Caco-2 (cell line): ENCODE data around the gene LRRD1. TPM values are rescaled to one million over a fixed set of nuclear protein-coding genes. Genes with fewer than 3 reads are reported as not detected.

Experiments
- BruUV-seq: library from RNA; stranded (reverse); fragments of 400-500 nt; replicated peaks from 2 replicates; lab custom pipeline; 2021; lab: Mats Ljungman, UMichigan
- CTCF ChIA-PET: fragments of 300-600 bp; sonication (Branson Sonifier 250); formaldehyde crosslinking; loops from one replicate; lab custom pipeline; 2022; ENCODE audit warnings: antibody characterized with exemption; lab: Charles Lee
- POLR2A ChIA-PET: fragments of 300-600 bp; sonication (Branson Sonifier 250); formaldehyde crosslinking; loops from one replicate; lab custom pipeline; 2022; ENCODE audit warnings: antibody characterized with exemption; lab: Charles Lee
- DNase-seq, 2 experiments: peaks; one replicate each; pipeline versions ENCODE4 v3.0.0 to v3.0.0-alpha.2; 2020 to 2022
- H3K27me3 ChIP-seq: replicated peaks from 2 replicates; pipeline ENCODE4 v1.6.0; 2011; ENCODE audit warnings: low read length; ENCODE audit not compliant: control insufficient read depth, insufficient read depth
- H3K36me3 ChIP-seq: 2 replicates; pipeline ENCODE4 v1.5.1; 2011; ENCODE audit warnings: low read length; ENCODE audit not compliant: control insufficient read depth, insufficient read depth
- H3K4me1 ChIP-seq: fragments of 250-450 bp; sonication (Bioruptor Pico); 2 replicates; pipeline ENCODE4 v1.5.1; 2020; ENCODE audit warnings: mild to moderate bottlenecking
- H3K4me3 ChIP-seq: 2 replicates; pipeline ENCODE4 v1.5.1; 2011; ENCODE audit warnings: low read depth, mild to moderate bottlenecking, control low read depth, low read length
- H3K9me3 ChIP-seq: fragments of 250-450 bp; sonication (Bioruptor Pico); 2 replicates; pipeline ENCODE4 v1.5.1; 2020; ENCODE audit warnings: mild to moderate bottlenecking, moderate library complexity
- H3K27ac Mint-ChIP-seq: one replicate; pipeline ENCODE4 v1.8.0; 2022; ENCODE audit warnings: mixed read lengths; ENCODE audit not compliant: unreplicated experiment
- H3K27me3 Mint-ChIP-seq: one replicate; pipeline ENCODE4 v1.8.0; 2022; ENCODE audit warnings: mixed read lengths; ENCODE audit not compliant: insufficient read depth, unreplicated experiment
- H3K36me3 Mint-ChIP-seq: one replicate; pipeline ENCODE4 v1.8.0; 2022; ENCODE audit warnings: mild to moderate bottlenecking, mixed read lengths; ENCODE audit not compliant: insufficient read depth, unreplicated experiment
- H3K4me1 Mint-ChIP-seq: one replicate; pipeline ENCODE4 v1.8.0; 2022; ENCODE audit warnings: low read depth, mixed read lengths; ENCODE audit not compliant: unreplicated experiment
- H3K4me3 Mint-ChIP-seq: one replicate; pipeline ENCODE4 v1.8.0; 2022; ENCODE audit warnings: mild to moderate bottlenecking, moderate library complexity, mixed read lengths; ENCODE audit not compliant: unreplicated experiment
- H3K9me3 Mint-ChIP-seq: one replicate; pipeline ENCODE4 v1.8.0; 2022; ENCODE audit warnings: mixed read lengths; ENCODE audit not compliant: unreplicated experiment
- CTCF ChIP-seq, 2 experiments: fragments of 200-600 bp in 1 of 2; IDR thresholded peaks; 1 replicate in 1 of 2; 2 replicates in 1 of 2; pipeline versions ENCODE4 v1.5.1 to v1.8.0; 2011 to 2022; ENCODE audit warnings: antibody characterized with exemption in 1 of 2, control low read depth in 1 of 2, inconsistent platforms in 1 of 2, low read depth in 1 of 2, low read length in 1 of 2, mild to moderate bottlenecking in 1 of 2, moderate library complexity in 1 of 2; ENCODE audit not compliant: insufficient read depth in 1 of 2, severe bottlenecking in 1 of 2, unreplicated experiment in 1 of 2
- intact Hi-C: fragments of 100-400 bp; cut with micrococcal nuclease; formaldehyde crosslinking; loops from one replicate; pipeline ENCODE4 v1.10.0; 2022; ENCODE audit not compliant: unreplicated experiment
- total RNA-seq: library from RNA; stranded (reverse); gene quantifications from 2 replicates; pipeline ENCODE4 v1.2.3, GENCODE V29; 2022

The LRRD1 gene
- total RNA-seq, 1 experiment from 2014 or later: not detected

- intact Hi-C loops: no loop called here
- BruUV-seq: no TSS peak
- POLR2A ChIA-PET: no interaction called here
- peaks cover 86% of the 10 kb centered on the region for H3K36me3 Mint-ChIP-seq
- H3K9me3 Mint-ChIP-seq: no peaks in the 10 kb centered on the region
- H3K4me1 Mint-ChIP-seq: peaks cover 10% of the 10 kb centered on the region
- Histone ChIP-seq H3K36me3 (no peaks in the 10 kb centered on the region), H3K4me1 (no peaks in the 10 kb centered on the region), H3K27me3 (no peaks in the 10 kb centered on the region), H3K9me3 (no peaks in the 10 kb centered on the region), H3K4me3 (no peak overlapping the region)
- no peak for DNase-seq
- H3K27me3 Mint-ChIP-seq: no peaks in the 10 kb centered on the region
- no peak overlapping the region for H3K27ac Mint-ChIP-seq
- H3K4me3 Mint-ChIP-seq: no peak overlapping the region
- no peak for TF ChIP-seq CTCF (IDR thresholded peaks at IDR 0.05; ENCODE audit: insufficient read depth in 1 of 2, low read depth in 1 of 2, low read length in 1 of 2, severe bottlenecking in 1 of 2, unreplicated experiment in 1 of 2)
- CTCF ChIA-PET: no interaction called here
Observed at GRCh38 chr7:92116949-92117348, 62.0 kb downstream of the LRRD1 start.

GRCh38 chr7:92115821-92116220 lies 63.1 kb downstream of the LRRD1 start:
- Histone ChIP-seq H3K4me3 (no peak overlapping the region), H3K4me1 (no peaks in the 10 kb centered on the region), H3K36me3 (no peaks in the 10 kb centered on the region), H3K27me3 (no peaks in the 10 kb centered on the region), H3K9me3 (no peaks in the 10 kb centered on the region)
- H3K4me1 Mint-ChIP-seq: peaks cover 10% of the 10 kb centered on the region
- intact Hi-C loops: no loop called here
- no peak overlapping the region for H3K4me3 Mint-ChIP-seq
- ChIA-PET CTCF (no interaction called here), POLR2A (no interaction called here)
- H3K27me3 Mint-ChIP-seq: no peaks in the 10 kb centered on the region
- peaks cover 86% of the 10 kb centered on the region for H3K36me3 Mint-ChIP-seq
- no peaks in the 10 kb centered on the region for H3K9me3 Mint-ChIP-seq
- no peak for TF ChIP-seq CTCF (IDR thresholded peaks at IDR 0.05; ENCODE audit: insufficient read depth in 1 of 2, low read depth in 1 of 2, low read length in 1 of 2, severe bottlenecking in 1 of 2, unreplicated experiment in 1 of 2)
- no TSS peak for BruUV-seq
- DNase-seq: no peak
- no peak overlapping the region for H3K27ac Mint-ChIP-seq

- ChIA-PET POLR2A (no interaction called here), CTCF (no interaction called here)
- no peaks in the 10 kb centered on the region; the same call in 1 of the 2 replicates for H3K36me3 ChIP-seq
- no peak for TF ChIP-seq CTCF (IDR thresholded peaks at IDR 0.05; ENCODE audit: insufficient read depth in 1 of 2, low read depth in 1 of 2, low read length in 1 of 2, severe bottlenecking in 1 of 2, unreplicated experiment in 1 of 2)
- Mint-ChIP-seq H3K27me3 (no peaks in the 10 kb centered on the region), H3K4me3 (no peak overlapping the region), H3K27ac (no peak overlapping the region), H3K9me3 (no peaks in the 10 kb centered on the region), H3K36me3 (peaks cover 96% of the 10 kb centered on the region), H3K4me1 (no peaks in the 10 kb centered on the region)
- no TSS peak for BruUV-seq
- H3K4me3 ChIP-seq: no peak overlapping the region
- intact Hi-C loops: no loop called here
- DNase-seq: no peak
- H3K9me3 ChIP-seq: no peaks in the 10 kb centered on the region
- H3K4me1 ChIP-seq: no peaks in the 10 kb centered on the region
- H3K27me3 ChIP-seq: no peaks in the 10 kb centered on the region
Observed at GRCh38 chr7:92110857-92111256, 68.1 kb downstream of the LRRD1 start.
